ENCODE results near the gene LEMD1.

GRCh38 chr1:205465392-205465791, 43.5 kb upstream of the LEMD1 start:
- TF ChIP-seq TAF1 (IDR thresholded peaks at IDR 0.05; ENCODE audit: borderline replicate concordance, insufficient read depth, low read length) (no peak), POLR2AphosphoS5 (IDR thresholded peaks at IDR 0.05; ENCODE audit: low read depth, low read length) (no peak)
